ENCODE results near the gene MAPT. TPM values are rescaled to one million over a fixed set of nuclear protein-coding genes. Genes with fewer than 3 reads are reported as not detected.
"Not testable (repeated sequence)": the region's sequence is repeated elsewhere in the genome, so short reads cannot be mapped to it uniquely, and the experiment has no call there.

MAPT gene
- total RNA-seq, 4 donors from 2014 or later: 70.3 to 120 (median 82.8) TPM

DNA sequence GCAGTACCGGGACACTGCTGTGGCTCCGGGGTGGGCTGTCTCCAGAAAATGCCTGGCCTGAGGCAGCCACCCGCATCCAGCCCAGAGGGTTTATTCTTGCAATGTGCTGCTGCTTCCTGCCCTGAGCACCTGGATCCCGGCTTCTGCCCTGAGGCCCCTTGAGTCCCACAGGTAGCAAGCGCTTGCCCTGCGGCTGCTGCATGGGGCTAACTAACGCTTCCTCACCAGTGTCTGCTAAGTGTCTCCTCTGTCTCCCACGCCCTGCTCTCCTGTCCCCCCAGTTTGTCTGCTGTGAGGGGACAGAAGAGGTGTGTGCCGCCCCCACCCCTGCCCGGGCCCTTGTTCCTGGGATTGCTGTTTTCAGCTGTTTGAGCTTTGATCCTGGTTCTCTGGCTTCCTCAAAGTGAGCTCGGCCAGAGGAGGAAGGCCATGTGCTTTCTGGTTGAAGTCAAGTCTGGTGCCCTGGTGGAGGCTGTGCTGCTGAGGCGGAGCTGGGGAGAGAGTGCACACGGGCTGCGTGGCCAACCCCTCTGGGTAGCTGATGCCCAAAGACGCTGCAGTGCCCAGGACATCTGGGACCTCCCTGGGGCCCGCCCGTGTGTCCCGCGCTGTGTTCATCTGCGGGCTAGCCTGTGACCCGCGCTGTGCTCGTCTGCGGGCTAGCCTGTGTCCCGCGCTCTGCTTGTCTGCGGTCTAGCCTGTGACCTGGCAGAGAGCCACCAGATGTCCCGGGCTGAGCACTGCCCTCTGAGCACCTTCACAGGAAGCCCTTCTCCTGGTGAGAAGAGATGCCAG, 117.6 kb downstream of the MAPT start:
- ATAC-seq (no peak), DNase-seq (no peak)
- Histone ChIP-seq H3K36me3 (no peaks in the 10 kb centered on the region), H3K9me3 (no peaks in the 10 kb centered on the region), H3K27ac (no peak overlapping the region), H3K4me1 (peaks cover 14 to 15% of the 10 kb centered on the region in 2 donors), H3K4me3 (no peak overlapping the region), H3K27me3 (no peaks in the 10 kb centered on the region)
- TF ChIP-seq POLR2A (IDR thresholded peaks at IDR 0.05): no peak
- TF ChIP-seq, protein P1, sequence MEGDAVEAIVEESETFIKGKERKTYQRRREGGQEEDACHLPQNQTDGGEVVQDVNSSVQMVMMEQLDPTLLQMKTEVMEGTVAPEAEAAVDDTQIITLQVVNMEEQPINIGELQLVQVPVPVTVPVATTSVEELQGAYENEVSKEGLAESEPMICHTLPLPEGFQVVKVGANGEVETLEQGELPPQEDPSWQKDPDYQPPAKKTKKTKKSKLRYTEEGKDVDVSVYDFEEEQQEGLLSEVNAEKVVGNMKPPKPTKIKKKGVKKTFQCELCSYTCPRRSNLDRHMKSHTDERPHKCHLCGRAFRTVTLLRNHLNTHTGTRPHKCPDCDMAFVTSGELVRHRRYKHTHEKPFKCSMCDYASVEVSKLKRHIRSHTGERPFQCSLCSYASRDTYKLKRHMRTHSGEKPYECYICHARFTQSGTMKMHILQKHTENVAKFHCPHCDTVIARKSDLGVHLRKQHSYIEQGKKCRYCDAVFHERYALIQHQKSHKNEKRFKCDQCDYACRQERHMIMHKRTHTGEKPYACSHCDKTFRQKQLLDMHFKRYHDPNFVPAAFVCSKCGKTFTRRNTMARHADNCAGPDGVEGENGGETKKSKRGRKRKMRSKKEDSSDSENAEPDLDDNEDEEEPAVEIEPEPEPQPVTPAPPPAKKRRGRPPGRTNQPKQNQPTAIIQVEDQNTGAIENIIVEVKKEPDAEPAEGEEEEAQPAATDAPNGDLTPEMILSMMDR (IDR thresholded peaks at IDR 0.05 in 4 of 5, conservative IDR thresholded peaks at IDR 0.05 in 1 of 5): no peak
- intact Hi-C loops (cut with DNase I; ENCODE audit: low total_unique reads) (no loop called here), in situ Hi-C loops (cut with MboI; ENCODE audit: low sequenced_read_pairs in 4 of 4) (no loop called here)

DNA sequence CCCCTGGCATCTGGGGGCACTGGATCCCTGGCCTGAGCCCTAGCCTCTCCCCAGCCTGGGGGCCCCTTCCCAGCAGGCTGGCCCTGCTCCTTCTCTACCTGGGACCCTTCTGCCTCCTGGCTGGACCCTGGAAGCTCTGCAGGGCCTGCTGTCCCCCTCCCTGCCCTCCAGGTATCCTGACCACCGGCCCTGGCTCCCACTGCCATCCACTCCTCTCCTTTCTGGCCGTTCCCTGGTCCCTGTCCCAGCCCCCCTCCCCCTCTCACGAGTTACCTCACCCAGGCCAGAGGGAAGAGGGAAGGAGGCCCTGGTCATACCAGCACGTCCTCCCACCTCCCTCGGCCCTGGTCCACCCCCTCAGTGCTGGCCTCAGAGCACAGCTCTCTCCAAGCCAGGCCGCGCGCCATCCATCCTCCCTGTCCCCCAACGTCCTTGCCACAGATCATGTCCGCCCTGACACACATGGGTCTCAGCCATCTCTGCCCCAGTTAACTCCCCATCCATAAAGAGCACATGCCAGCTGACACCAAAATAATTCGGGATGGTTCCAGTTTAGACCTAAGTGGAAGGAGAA, 118.2 kb downstream of the MAPT start:
- Histone ChIP-seq H3K9me3 (no peaks in the 10 kb centered on the region), H3K4me3 (no peak overlapping the region), H3K27ac (no peak overlapping the region), H3K27me3 (no peaks in the 10 kb centered on the region), H3K4me1 (peaks cover 7 to 8% of the 10 kb centered on the region in 2 donors), H3K36me3 (no peaks in the 10 kb centered on the region)
- no peak for TF ChIP-seq POLR2A (IDR thresholded peaks at IDR 0.05)
- TF ChIP-seq, protein P1 (IDR thresholded peaks at IDR 0.05 in 4 of 5, conservative IDR thresholded peaks at IDR 0.05 in 1 of 5): no peak
- in situ Hi-C loops (cut with MboI; ENCODE audit: low sequenced_read_pairs in 4 of 4) (no loop called here), intact Hi-C loops (cut with DNase I; ENCODE audit: low total_unique reads) (no loop called here)
- DNase-seq (no peak), ATAC-seq (no peak)

DNA sequence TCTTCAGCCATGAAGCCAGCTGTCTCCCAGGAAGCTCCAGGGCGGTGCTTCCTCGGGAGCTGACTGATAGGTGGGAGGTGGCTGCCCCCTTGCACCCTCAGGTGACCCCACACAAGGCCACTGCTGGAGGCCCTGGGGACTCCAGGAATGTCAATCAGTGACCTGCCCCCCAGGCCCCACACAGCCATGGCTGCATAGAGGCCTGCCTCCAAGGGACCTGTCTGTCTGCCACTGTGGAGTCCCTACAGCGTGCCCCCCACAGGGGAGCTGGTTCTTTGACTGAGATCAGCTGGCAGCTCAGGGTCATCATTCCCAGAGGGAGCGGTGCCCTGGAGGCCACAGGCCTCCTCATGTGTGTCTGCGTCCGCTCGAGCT, 118.8 kb downstream of the MAPT start:
- Histone ChIP-seq H3K27ac (no peak overlapping the region), H3K9me3 (no peaks in the 10 kb centered on the region), H3K4me3 (no peak overlapping the region), H3K4me1 (peaks cover 2 to 3% of the 10 kb centered on the region in 2 donors), H3K27me3 (no peaks in the 10 kb centered on the region), H3K36me3 (no peaks in the 10 kb centered on the region)
- intact Hi-C loops (cut with DNase I; ENCODE audit: low total_unique reads): no loop called here
- ATAC-seq: no peak
- in situ Hi-C loops (cut with MboI; ENCODE audit: low sequenced_read_pairs in 4 of 4): no loop called here
- no peak for DNase-seq
- TF ChIP-seq, protein P1 (IDR thresholded peaks at IDR 0.05 in 4 of 5, conservative IDR thresholded peaks at IDR 0.05 in 1 of 5): no peak
- TF ChIP-seq POLR2A (IDR thresholded peaks at IDR 0.05): no peak

DNA sequence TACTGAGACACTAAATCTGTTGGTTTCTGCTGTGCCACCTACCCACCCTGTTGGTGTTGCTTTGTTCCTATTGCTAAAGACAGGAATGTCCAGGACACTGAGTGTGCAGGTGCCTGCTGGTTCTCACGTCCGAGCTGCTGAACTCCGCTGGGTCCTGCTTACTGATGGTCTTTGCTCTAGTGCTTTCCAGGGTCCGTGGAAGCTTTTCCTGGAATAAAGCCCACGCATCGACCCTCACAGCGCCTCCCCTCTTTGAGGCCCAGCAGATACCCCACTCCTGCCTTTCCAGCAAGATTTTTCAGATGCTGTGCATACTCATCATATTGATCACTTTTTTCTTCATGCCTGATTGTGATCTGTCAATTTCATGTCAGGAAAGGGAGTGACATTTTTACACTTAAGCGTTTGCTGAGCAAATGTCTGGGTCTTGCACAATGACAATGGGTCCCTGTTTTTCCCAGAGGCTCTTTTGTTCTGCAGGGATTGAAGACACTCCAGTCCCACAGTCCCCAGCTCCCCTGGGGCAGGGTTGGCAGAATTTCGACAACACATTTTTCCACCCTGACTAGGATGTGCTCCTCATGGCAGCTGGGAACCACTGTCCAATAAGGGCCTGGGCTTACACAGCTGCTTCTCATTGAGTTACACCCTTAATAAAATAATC, 119.3 kb downstream of the MAPT start:
- no peak for DNase-seq
- in situ Hi-C loops (cut with MboI; ENCODE audit: low sequenced_read_pairs in 4 of 4) (no loop called here), intact Hi-C loops (cut with DNase I; ENCODE audit: low total_unique reads) (no loop called here)
- Histone ChIP-seq H3K9me3 (no peaks in the 10 kb centered on the region), H3K4me1 (peaks cover 0 to 1% of the 10 kb centered on the region in 2 donors), H3K36me3 (peaks cover 0 to 4% of the 10 kb centered on the region in 2 donors), H3K27ac (no peak overlapping the region), H3K27me3 (no peaks in the 10 kb centered on the region), H3K4me3 (no peak overlapping the region)
- TF ChIP-seq, protein P1 (IDR thresholded peaks at IDR 0.05 in 4 of 5, conservative IDR thresholded peaks at IDR 0.05 in 1 of 5): no peak
- TF ChIP-seq POLR2A (IDR thresholded peaks at IDR 0.05): no peak
- no peak for ATAC-seq

DNA sequence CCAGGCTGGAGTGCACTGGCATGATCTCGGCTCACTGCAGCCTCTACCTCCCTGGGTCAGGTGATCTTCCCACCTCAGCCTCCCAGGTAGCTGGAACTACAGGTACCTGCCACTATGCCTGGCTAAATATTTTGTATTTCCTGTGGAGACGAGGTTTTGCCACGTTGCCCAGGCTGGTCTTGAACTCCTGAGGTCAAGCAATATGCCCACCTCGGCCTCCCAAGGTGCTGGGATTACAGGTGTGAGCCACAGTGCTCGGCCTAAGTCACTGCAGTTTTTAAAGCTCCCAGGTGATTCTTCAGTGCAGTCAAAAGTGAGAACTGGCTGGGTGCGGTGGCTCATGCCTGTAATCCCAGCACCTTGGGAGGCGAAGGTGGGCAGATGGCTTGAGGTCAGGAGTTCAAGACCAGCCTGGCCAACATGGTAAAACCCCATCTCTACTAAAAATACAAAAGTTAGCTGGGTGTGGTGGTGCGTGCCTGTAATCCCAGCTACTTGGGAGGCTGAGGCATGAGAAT, 125.1 kb downstream of the MAPT start:
- H3K27ac ChIP-seq; H3K9me3 ChIP-seq; ATAC-seq; DNase-seq; in situ Hi-C loops (cut with MboI; ENCODE audit: low sequenced_read_pairs in 4 of 4); H3K4me1 ChIP-seq; intact Hi-C loops (cut with DNase I; ENCODE audit: low total_unique reads); H3K4me3 ChIP-seq; H3K27me3 ChIP-seq: not testable (repeated sequence)
- H3K36me3 ChIP-seq: peaks cover 0 to 32% of the 10 kb centered on the region in 2 donors
